GM19240 (cell line): ENCODE data around the gene ZNF776.
"Not testable (repeated sequence)": the region's sequence is repeated elsewhere in the genome, so short reads cannot be mapped to it uniquely, and the experiment has no call there.

Source experiments
- DNase-seq: peaks from one replicate; pipeline ENCODE4 v3.0.0; 2011; ENCODE audit warnings: low spot score; ENCODE audit not compliant: insufficient read length

The ZNF776 gene

GRCh38 chr19:57776764-57777296 is 30.2 kb downstream of the ZNF776 start:
- DNase-seq = no peak

DNA sequence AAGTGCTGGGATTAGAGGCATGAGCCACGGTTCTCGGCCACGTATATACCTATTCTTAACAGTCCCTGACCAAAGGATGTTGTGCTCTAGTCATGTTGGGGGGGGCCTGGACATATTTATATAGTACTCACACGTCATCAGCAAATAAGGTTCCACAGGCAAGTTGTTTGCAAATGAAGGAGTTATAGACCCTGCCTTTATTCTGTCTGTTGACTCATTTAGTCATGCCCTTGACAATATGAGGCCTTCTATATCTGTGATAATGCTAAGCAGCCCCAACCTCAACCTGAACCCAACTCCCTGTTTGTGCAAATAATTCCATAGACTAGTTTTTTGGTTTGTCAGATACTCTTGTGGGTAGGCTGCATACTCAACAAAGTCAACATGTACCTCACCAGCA is 31.7 kb downstream of the ZNF776 start:
- no peak for DNase-seq

DNA sequence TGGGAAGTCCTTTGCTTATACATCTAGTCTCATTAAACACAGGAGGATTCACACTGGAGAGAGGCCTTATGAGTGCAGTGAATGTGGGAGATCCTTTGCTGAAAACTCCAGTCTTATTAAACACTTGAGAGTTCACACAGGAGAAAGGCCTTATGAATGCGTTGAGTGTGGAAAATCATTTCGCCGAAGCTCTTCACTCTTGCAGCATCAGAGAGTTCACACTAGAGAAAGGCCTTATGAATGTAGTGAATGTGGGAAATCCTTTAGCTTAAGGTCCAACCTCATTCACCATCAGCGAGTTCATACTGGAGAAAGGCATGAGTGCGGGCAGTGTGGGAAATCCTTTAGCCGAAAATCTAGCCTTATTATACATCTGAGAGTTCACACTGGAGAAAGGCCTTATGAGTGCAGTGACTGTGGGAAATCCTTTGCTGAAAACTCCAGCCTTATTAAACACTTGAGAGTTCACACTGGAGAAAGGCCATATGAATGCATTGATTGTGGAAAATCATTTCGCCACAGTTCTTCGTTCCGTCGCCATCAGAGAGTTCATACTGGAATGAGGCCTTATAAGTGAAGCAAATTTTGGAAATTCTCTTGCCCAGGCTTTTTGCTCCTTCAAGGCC is 32.7 kb downstream of the ZNF776 start:
- DNase-seq = no peak

DNA sequence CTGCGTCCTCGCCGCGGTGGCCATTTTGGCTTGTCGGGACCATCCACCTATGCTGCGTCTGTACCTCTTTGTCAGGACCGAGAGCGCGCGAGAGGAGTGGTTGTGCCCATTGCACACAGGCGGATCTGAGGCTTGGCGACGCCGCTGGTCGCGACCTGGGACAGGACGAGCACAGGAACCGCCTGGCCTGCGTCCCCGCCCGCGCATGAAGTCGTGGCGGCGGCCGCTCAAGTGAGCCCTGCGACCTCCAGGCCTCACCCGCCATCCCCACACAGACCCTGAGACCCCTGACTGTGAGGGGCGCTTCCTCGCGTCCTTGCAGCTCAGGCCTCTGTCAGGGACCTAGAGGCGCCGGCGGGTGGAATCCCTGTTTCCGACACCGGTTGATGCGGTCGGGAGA is 39.7 kb downstream of the ZNF776 start:
- no peak for DNase-seq

DNA sequence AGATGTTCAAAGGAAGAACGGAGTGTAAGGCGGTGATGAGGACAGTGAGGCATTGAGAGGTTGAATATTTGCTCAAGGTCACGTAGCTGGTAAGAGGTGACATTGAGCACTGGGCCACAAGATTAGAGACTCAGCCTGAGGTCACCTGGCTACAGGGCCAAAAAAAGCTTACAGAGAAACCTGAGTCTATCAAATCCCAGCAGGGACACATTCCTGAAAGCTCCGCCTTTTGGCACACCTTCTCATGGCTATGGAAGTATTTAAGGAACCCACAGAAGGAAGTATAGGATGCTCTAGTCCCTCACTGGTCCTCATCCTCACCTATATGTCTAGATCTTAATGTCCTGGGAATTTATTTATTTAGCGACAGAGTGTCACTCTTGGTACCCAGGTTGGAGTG is 40.3 kb downstream of the ZNF776 start:
- no peak for DNase-seq

DNA sequence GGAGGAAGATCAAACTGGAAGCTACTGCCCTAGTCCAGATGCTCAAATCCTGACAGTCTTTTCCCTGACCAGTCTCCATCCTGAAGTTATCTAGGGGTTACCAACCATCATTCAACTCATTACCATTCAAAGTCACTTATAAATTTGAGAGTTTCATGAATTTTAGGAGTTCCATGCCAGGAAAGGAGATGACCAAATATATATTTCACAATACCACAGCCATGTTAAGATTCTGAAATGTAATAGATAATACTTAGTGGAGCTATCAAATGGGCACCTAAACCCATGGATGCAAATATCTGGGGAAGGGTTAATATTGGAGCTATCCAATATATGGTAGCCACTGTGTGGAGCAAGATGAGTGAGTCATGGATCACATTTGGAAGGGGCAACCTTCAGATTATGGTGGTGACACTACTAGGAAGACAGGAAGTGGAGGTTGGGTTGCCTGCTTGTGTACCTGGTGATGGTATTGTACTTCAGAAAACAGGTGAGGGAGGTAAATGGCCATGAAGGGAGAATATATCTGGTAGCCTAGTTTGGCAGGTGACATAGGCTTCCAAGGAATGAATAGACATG is 41.6 kb downstream of the ZNF776 start:
- no peak for DNase-seq

- DNase-seq = no peak
These were observed 42.7 kb downstream of the ZNF776 start for GRCh38 chr19:57789288-57789687.

- not testable (repeated sequence) for DNase-seq
These were observed 50.0 kb downstream of the ZNF776 start for GRCh38 chr19:57796580-57796979.

DNA sequence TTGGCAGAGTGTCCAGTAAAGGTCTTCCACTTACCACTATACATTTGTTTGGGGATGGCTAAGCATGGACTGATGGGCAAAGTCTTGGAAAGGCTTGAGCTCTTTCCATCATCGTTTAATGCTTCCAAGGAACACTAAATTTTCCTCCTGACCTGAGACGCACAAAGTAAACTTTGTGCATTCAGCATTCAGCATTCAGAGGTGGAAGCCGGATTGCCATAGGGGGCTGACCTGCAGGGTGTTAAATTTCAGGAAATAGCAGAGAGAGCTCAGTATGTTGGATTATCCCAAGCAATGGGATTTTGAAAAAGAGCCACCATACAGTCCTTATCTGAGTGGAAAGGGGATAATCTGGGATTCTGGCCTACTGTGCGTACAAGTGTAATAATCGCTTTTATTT is 54.1 kb downstream of the ZNF776 start:
- DNase-seq = no peak

- DNase-seq = no peak
These were observed 55.7 kb downstream of the ZNF776 start for GRCh38 chr19:57802269-57802668.

GRCh38 chr19:57803265-57803593 is 56.6 kb downstream of the ZNF776 start:
- DNase-seq = no peak

- DNase-seq = no peak
These were observed 57.1 kb downstream of the ZNF776 start for GRCh38 chr19:57803594-57804325.

- DNase-seq = no peak
These were observed 60.9 kb downstream of the ZNF776 start for GRCh38 chr19:57807541-57807940.
